GM19238 (cell line): ENCODE results near the gene BABAM2.
"Not testable (repeated sequence)": the region's sequence is repeated elsewhere in the genome, so short reads cannot be mapped to it uniquely, and the experiment has no call there.

Source experiments
- DNase-seq: peaks from one replicate; pipeline ENCODE4 v3.0.0; 2011; ENCODE audit warnings: low spot score; ENCODE audit not compliant: insufficient read length

BABAM2 gene

GRCh38 chr2:27942612-27943547 is 52.4 kb downstream of the BABAM2 start:
- no peak for DNase-seq

- no peak for DNase-seq
Measured at GRCh38 chr2:27946530-27947060, 56.1 kb downstream of the BABAM2 start.

- DNase-seq, result no peak
Measured at GRCh38 chr2:27952070-27952469, 61.5 kb downstream of the BABAM2 start.

GRCh38 chr2:27953077-27953476 is 62.5 kb downstream of the BABAM2 start:
- DNase-seq, result no peak

GRCh38 chr2:27954221-27954673 is 63.7 kb downstream of the BABAM2 start:
- DNase-seq, result no peak

GRCh38 chr2:27954771-27955383 is 64.3 kb downstream of the BABAM2 start:
- no peak for DNase-seq

- no peak for DNase-seq
Measured at GRCh38 chr2:27955384-27956161, 65.0 kb downstream of the BABAM2 start.

GRCh38 chr2:27956888-27957287 is 66.4 kb downstream of the BABAM2 start:
- no peak for DNase-seq

- DNase-seq, result no peak
Measured at GRCh38 chr2:27958711-27959378, 68.3 kb downstream of the BABAM2 start.

- no peak for DNase-seq
Measured at GRCh38 chr2:27959496-27959895, 69.0 kb downstream of the BABAM2 start.

GRCh38 chr2:27960237-27960912 is 69.8 kb downstream of the BABAM2 start:
- DNase-seq, result no peak

GRCh38 chr2:27962006-27962405 is 71.5 kb downstream of the BABAM2 start:
- DNase-seq, result no peak

GRCh38 chr2:27963472-27963871 is 72.9 kb downstream of the BABAM2 start:
- DNase-seq, result no peak

- DNase-seq, result no peak
Measured at GRCh38 chr2:27964067-27964466, 73.5 kb downstream of the BABAM2 start.

- no peak for DNase-seq
Measured at GRCh38 chr2:27965841-27966240, 75.3 kb downstream of the BABAM2 start.

- no peak for DNase-seq
Measured at GRCh38 chr2:27966466-27966865, 75.9 kb downstream of the BABAM2 start.

GRCh38 chr2:27967076-27967475 is 76.5 kb downstream of the BABAM2 start:
- no peak for DNase-seq

GRCh38 chr2:27968045-27968444 is 77.5 kb downstream of the BABAM2 start:
- DNase-seq, result not testable (repeated sequence)

GRCh38 chr2:27968957-27969356 is 78.4 kb downstream of the BABAM2 start:
- DNase-seq, result not testable (repeated sequence)

- DNase-seq, result no peak
Measured at GRCh38 chr2:27972311-27972710, 81.8 kb downstream of the BABAM2 start.
